Activated T-cell treated with anti-CD3 and anti-CD28 coated beads, Interleukin-2, amount 50 U/mL, for 48 hours (primary cell): ENCODE results near the gene APC.
"Not testable (repeated sequence)": the region's sequence is repeated elsewhere in the genome, so short reads cannot be mapped to it uniquely, and the experiment has no call there.

ENCODE experiments used
- DNase-seq, 2 experiments: peaks; one replicate each; pipeline ENCODE4 v3.0.0-alpha.2; 2020

APC gene

GRCh38 chr5:112737463-112738190 is at the start of gene APC:
APC (plus strand) TSS chr5:112737885; CDS start chr5:112754891, 17,006 bp downstream.
- peak; percentile 90 for DNase-seq

GRCh38 chr5:112689155-112689909 is 48.4 kb upstream of the APC start:
- no peak for DNase-seq

GRCh38 chr5:112690605-112691338 is 46.9 kb upstream of the APC start:
- DNase-seq, result no peak

- no peak for DNase-seq
Observed at GRCh38 chr5:112691339-112691680, 46.4 kb upstream of the APC start.

- DNase-seq, result no peak
Observed at GRCh38 chr5:112691758-112692157, 45.9 kb upstream of the APC start.

GRCh38 chr5:112692472-112692871 is 45.2 kb upstream of the APC start:
- DNase-seq, result no peak

GRCh38 chr5:112693301-112693700 is 44.4 kb upstream of the APC start:
- no peak for DNase-seq

- DNase-seq, result no peak
Observed at GRCh38 chr5:112694853-112695709, 42.6 kb upstream of the APC start.

- no peak for DNase-seq
Observed at GRCh38 chr5:112696786-112697185, 40.9 kb upstream of the APC start.

GRCh38 chr5:112697322-112697721 is 40.4 kb upstream of the APC start:
- no peak for DNase-seq

GRCh38 chr5:112697833-112698232 is 39.9 kb upstream of the APC start:
- DNase-seq, result no peak

- no peak for DNase-seq
Observed at GRCh38 chr5:112703866-112704820, 33.5 kb upstream of the APC start.

GRCh38 chr5:112706446-112707016 is 31.2 kb upstream of the APC start:
- no peak for DNase-seq

GRCh38 chr5:112707187-112708102 is 30.2 kb upstream of the APC start:
- DNase-seq, result peak; percentile 94 to 95

GRCh38 chr5:112708103-112708622 is 29.5 kb upstream of the APC start:
- no peak for DNase-seq

- no peak for DNase-seq
Observed at GRCh38 chr5:112709416-112709815, 28.3 kb upstream of the APC start.

GRCh38 chr5:112710896-112711295 is 26.8 kb upstream of the APC start:
- DNase-seq, result no peak

- no peak for DNase-seq
Observed at GRCh38 chr5:112711436-112711835, 26.2 kb upstream of the APC start.

- DNase-seq, result no peak
Observed at GRCh38 chr5:112713206-112713605, 24.5 kb upstream of the APC start.

- DNase-seq, result not testable (repeated sequence)
Observed at GRCh38 chr5:112716895-112717294, 20.8 kb upstream of the APC start.
